OCI-LY1 (cell line): ENCODE results near the gene PTPRT.

Experiments
- H2AFZ ChIP-seq: fragments of 200-600 bp; sonication (generic), shearing (Covaris generic); 2 replicates; pipeline ENCODE4 v1.6.0; 2014; ENCODE audit warnings: antibody characterized with exemption, mild to moderate bottlenecking, low read length
- H3F3A ChIP-seq: fragments of 200-600 bp; sonication (generic), shearing (Covaris generic); 2 replicates; pipeline ENCODE4 v1.6.0; 2014; ENCODE audit warnings: mild to moderate bottlenecking, antibody characterized with exemption, low read length, moderate library complexity; ENCODE audit not compliant: insufficient read depth
- H3K27ac ChIP-seq: fragments of 200-600 bp; sonication (generic); 2 replicates; pipeline ENCODE4 v1.5.1; 2014; ENCODE audit warnings: low read length, mixed run types, mild to moderate bottlenecking, low read depth; ENCODE audit not compliant: poor library complexity, severe bottlenecking
- H3K27me3 ChIP-seq: fragments of 200-600 bp; sonication (generic); 2 replicates; pipeline ENCODE4 v1.6.0; 2014; ENCODE audit warnings: antibody characterized with exemption, mild to moderate bottlenecking, low read length, moderate library complexity; ENCODE audit not compliant: insufficient read depth
- H3K36me3 ChIP-seq: fragments of 200-600 bp; sonication (generic); 2 replicates; pipeline ENCODE4 v1.6.1; 2014; ENCODE audit warnings: mild to moderate bottlenecking, antibody characterized with exemption, low read length, moderate library complexity, mixed read lengths; ENCODE audit not compliant: insufficient read depth
- H3K4me1 ChIP-seq: fragments of 200-600 bp; sonication (generic); 2 replicates; pipeline ENCODE4 v1.5.1; 2014; ENCODE audit warnings: mild to moderate bottlenecking, low read length, moderate library complexity; ENCODE audit not compliant: insufficient read depth, severe bottlenecking
- H3K4me2 ChIP-seq: fragments of 200-600 bp; sonication (generic), shearing (Covaris generic); 2 replicates; pipeline ENCODE4 v1.6.1; 2014; ENCODE audit warnings: low read length
- H3K4me3 ChIP-seq: fragments of 200-600 bp; sonication (generic); 2 replicates; pipeline ENCODE4 v1.5.1; 2014; ENCODE audit warnings: low read length, low read depth, mild to moderate bottlenecking, mixed read lengths; ENCODE audit not compliant: poor library complexity, severe bottlenecking
- H3K79me2 ChIP-seq: fragments of 200-600 bp; shearing (Covaris generic); 2 replicates; pipeline ENCODE4 v1.6.1; 2016; ENCODE audit warnings: mixed run types, low read length, mixed read lengths; ENCODE audit not compliant: insufficient read depth
- H3K9ac ChIP-seq: fragments of 200-600 bp; sonication (generic), shearing (Covaris generic); 2 replicates; pipeline ENCODE4 v1.6.1; 2014; ENCODE audit warnings: mild to moderate bottlenecking, low read length, mixed read lengths
- H3K9me2 ChIP-seq: fragments of 200-600 bp; sonication (generic), shearing (Covaris generic); 2 replicates; pipeline ENCODE4 v1.6.1; 2014; ENCODE audit warnings: low read depth, mild to moderate bottlenecking, low read length, mixed read lengths
- H3K9me3 ChIP-seq: fragments of 200-600 bp; shearing (Covaris generic); 2 replicates; pipeline ENCODE4 v1.6.1; 2014; ENCODE audit warnings: low read length, mixed read lengths
- H4K20me1 ChIP-seq: fragments of 200-600 bp; sonication (generic), shearing (Covaris generic); 2 replicates; pipeline ENCODE4 v1.6.0; 2016; ENCODE audit warnings: mild to moderate bottlenecking, low read length; ENCODE audit not compliant: insufficient read depth
- EZH2 ChIP-seq: fragments of 200-600 bp; sonication (generic), shearing (Covaris generic); IDR thresholded peaks from 2 replicates; pipeline ENCODE4 v1.8.0; 2017; ENCODE audit warnings: borderline replicate concordance, mixed run types, mild to moderate bottlenecking, antibody characterized with exemption, low read length, moderate library complexity, mixed read lengths
- TF ChIP-seq, protein P1 (sequence below): fragments of 200-600 bp; sonication (generic), shearing (Covaris generic); IDR thresholded peaks from 2 replicates; pipeline ENCODE4 v1.5.1; 2017; ENCODE audit warnings: mild to moderate bottlenecking, antibody characterized with exemption, low read length, moderate library complexity, mixed read lengths

Gene PTPRT

DNA sequence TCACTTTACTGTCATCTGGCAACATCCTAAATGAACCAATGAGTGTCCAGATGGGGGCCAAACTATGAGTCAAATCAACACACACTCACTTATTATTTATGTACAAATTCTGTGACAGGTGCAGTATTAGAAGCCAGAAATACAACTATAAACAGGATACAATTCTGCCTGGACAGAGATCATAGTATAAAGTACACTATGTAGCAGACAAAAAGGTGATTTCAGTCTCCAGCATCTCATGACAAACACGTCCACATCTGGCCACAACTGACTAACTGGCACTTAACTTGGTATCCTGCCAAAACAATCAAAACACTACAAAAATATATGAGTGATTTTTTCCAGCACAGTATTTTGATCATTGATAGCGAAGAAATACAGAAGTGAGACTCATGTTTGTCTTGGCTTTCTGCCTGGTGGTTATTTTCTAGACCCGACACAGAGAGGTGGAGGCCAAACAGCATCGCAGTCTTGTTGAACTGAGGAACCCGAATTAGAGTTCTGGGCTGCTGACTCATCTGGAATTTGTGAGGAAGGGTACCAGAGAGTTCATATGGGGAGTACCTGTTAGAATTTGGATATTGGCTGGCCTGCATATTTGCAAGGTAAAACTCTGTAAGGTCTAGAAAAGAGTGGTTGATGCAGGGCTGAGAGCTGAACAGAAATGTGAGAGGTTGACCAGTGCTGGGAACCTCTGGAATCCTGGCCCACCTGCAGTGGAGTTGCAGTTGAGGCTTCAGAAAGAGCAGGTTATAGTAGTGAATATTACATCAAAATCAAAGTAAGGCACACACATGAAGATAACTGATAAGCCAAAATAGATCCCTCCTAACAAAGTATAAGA is 475.2 kb downstream of the PTPRT start:
- H4K20me1 ChIP-seq = no peaks in the 10 kb centered on the region
- no peak overlapping the region for H3K4me3 ChIP-seq
- H3K27ac ChIP-seq = peak overlapping the region; percentile 96
- H3K79me2 ChIP-seq = no peaks in the 10 kb centered on the region
- H3K4me1 ChIP-seq = peaks cover 40% of the 10 kb centered on the region
- peak overlapping the region; percentile 26; the same call in 1 of the 2 replicates for H3K4me2 ChIP-seq
- TF ChIP-seq, protein P1, sequence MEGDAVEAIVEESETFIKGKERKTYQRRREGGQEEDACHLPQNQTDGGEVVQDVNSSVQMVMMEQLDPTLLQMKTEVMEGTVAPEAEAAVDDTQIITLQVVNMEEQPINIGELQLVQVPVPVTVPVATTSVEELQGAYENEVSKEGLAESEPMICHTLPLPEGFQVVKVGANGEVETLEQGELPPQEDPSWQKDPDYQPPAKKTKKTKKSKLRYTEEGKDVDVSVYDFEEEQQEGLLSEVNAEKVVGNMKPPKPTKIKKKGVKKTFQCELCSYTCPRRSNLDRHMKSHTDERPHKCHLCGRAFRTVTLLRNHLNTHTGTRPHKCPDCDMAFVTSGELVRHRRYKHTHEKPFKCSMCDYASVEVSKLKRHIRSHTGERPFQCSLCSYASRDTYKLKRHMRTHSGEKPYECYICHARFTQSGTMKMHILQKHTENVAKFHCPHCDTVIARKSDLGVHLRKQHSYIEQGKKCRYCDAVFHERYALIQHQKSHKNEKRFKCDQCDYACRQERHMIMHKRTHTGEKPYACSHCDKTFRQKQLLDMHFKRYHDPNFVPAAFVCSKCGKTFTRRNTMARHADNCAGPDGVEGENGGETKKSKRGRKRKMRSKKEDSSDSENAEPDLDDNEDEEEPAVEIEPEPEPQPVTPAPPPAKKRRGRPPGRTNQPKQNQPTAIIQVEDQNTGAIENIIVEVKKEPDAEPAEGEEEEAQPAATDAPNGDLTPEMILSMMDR = no peak
- TF ChIP-seq EZH2 = no peak
- no peaks in the 10 kb centered on the region for H3K36me3 ChIP-seq
- H3K9ac ChIP-seq = peak overlapping the region; percentile 13; the same call in 1 of the 2 replicates
- no peaks in the 10 kb centered on the region for H3K9me2 ChIP-seq
- H3K27me3 ChIP-seq = no peaks in the 10 kb centered on the region
- H3K9me3 ChIP-seq = no peaks in the 10 kb centered on the region
- no peaks in the 10 kb centered on the region for H3F3A ChIP-seq
- H2AFZ ChIP-seq = no peak overlapping the region

DNA sequence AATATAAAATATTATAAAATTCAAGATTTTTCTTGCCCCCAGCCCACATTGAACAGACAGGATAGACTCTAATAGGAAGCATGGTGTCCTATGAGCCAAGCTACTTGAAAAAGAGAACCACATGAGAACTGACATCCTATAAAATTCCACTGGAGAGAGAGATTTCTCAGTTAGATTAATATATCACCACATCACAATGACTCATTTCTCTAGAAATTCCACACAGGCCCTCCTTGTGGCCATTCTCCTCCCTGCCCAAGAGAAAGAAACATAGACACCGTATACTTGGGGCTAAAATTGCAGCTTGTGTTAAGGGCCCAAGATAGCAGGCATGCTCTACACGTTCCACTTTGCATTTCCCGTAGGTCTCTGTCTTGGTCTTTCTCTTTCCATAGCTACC is 481.4 kb downstream of the PTPRT start:
- H3F3A ChIP-seq = no peaks in the 10 kb centered on the region
- H3K9me3 ChIP-seq = peaks cover under 1% of the 10 kb centered on the region; the same call in 1 of the 2 replicates
- no peak overlapping the region for H3K27ac ChIP-seq
- no peaks in the 10 kb centered on the region; the same call in 1 of the 2 replicates for H3K36me3 ChIP-seq
- H4K20me1 ChIP-seq = no peaks in the 10 kb centered on the region
- H3K79me2 ChIP-seq = no peaks in the 10 kb centered on the region
- H3K4me1 ChIP-seq = peaks cover 40% of the 10 kb centered on the region
- TF ChIP-seq EZH2 = no peak
- TF ChIP-seq, protein P1 = no peak
- H3K27me3 ChIP-seq = no peaks in the 10 kb centered on the region
- no peak overlapping the region for H3K4me2 ChIP-seq
- no peak overlapping the region for H3K9ac ChIP-seq
- H3K9me2 ChIP-seq = no peaks in the 10 kb centered on the region
- no peak overlapping the region for H2AFZ ChIP-seq
- H3K4me3 ChIP-seq = no peak overlapping the region

DNA sequence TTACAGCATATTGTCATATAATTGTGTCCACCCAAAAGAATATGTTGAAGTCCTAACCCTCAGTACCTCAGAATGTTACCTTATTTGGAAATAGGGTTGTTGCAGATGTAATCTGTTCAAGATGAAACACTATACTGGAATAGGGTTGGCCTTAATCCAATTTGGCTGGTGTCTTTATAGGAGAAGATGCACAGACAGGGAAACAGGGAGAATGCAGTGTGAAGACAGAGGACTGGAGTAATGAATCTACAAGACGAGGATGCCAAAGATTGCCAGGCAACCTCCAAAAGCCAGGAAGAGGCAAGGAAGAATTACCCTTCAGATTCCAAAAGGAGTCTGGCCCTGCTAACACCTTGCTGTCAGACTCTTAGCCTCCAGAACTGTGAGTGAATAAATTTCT is 482.9 kb downstream of the PTPRT start:
- TF ChIP-seq, protein P1 = no peak
- no peak overlapping the region for H2AFZ ChIP-seq
- no peak overlapping the region for H3K9ac ChIP-seq
- no peaks in the 10 kb centered on the region; the same call in 1 of the 2 replicates for H3K36me3 ChIP-seq
- H3K9me3 ChIP-seq = peaks cover 5% of the 10 kb centered on the region; the same call in 1 of the 2 replicates
- no peak overlapping the region for H3K4me3 ChIP-seq
- H3K27me3 ChIP-seq = no peaks in the 10 kb centered on the region
- no peaks in the 10 kb centered on the region for H3K9me2 ChIP-seq
- no peaks in the 10 kb centered on the region for H3F3A ChIP-seq
- peaks cover 41% of the 10 kb centered on the region for H3K4me1 ChIP-seq
- H3K27ac ChIP-seq = peak overlapping the region; percentile 33
- no peak overlapping the region for H3K4me2 ChIP-seq
- H3K79me2 ChIP-seq = no peaks in the 10 kb centered on the region
- H4K20me1 ChIP-seq = no peaks in the 10 kb centered on the region
